GM23248 (cell line): Measurements from ENCODE around the gene KRT73.

Experiments used
- EZH2 ChIP-seq: fragments of 200-600 bp; sonication (generic); IDR thresholded peaks from 2 replicates; pipeline ENCODE4 v1.6.1; 2018; ENCODE audit warnings: antibody characterized with exemption, mild to moderate bottlenecking; ENCODE audit not compliant: insufficient read depth, poor library complexity, severe bottlenecking
- EZH2phosphoT487 ChIP-seq: fragments of 200-600 bp; sonication (generic); IDR thresholded peaks from 2 replicates; pipeline ENCODE4 v1.6.1; 2018; ENCODE audit warnings: antibody characterized with exemption, moderate library complexity, mild to moderate bottlenecking, low read depth; ENCODE audit not compliant: insufficient read depth

- TF ChIP-seq EZH2phosphoT487: no peak
- no peak for TF ChIP-seq EZH2
Observed at GRCh38 chr12:52612431-52613383, 5.7 kb downstream of the KRT73 start.
